Putamen (tissue), 1 donor: ENCODE data around the gene MAD1L1.

Source experiments
- DNase-seq: peaks from one replicate; pipeline ENCODE4 v3.0.0-alpha.2; 2016; ENCODE audit warnings: low spot score

Gene MAD1L1

GRCh38 chr7:1953199-1954190, 279.2 kb downstream of the MAD1L1 start:
- no peak for DNase-seq

- no peak for DNase-seq
Measured at GRCh38 chr7:1952781-1953180, 280.0 kb downstream of the MAD1L1 start.

- DNase-seq = no peak
Measured at GRCh38 chr7:1952169-1952760, 280.5 kb downstream of the MAD1L1 start.

GRCh38 chr7:1951600-1951999, 281.1 kb downstream of the MAD1L1 start:
- no peak for DNase-seq

GRCh38 chr7:1951159-1951536, 281.6 kb downstream of the MAD1L1 start:
- no peak for DNase-seq

GRCh38 chr7:1950452-1951158, 282.1 kb downstream of the MAD1L1 start:
- DNase-seq = no peak

- no peak for DNase-seq
Measured at GRCh38 chr7:1950066-1950451, 282.7 kb downstream of the MAD1L1 start.

GRCh38 chr7:1949681-1950055, 283.1 kb downstream of the MAD1L1 start:
- DNase-seq = no peak

- DNase-seq = no peak
Measured at GRCh38 chr7:1948887-1949680, 283.7 kb downstream of the MAD1L1 start.

- no peak for DNase-seq
Measured at GRCh38 chr7:1948301-1948796, 284.4 kb downstream of the MAD1L1 start.

GRCh38 chr7:1947586-1948217, 285.0 kb downstream of the MAD1L1 start:
- DNase-seq = no peak

- no peak for DNase-seq
Measured at GRCh38 chr7:1946773-1947450, 285.8 kb downstream of the MAD1L1 start.

GRCh38 chr7:1946025-1946772, 286.5 kb downstream of the MAD1L1 start:
- DNase-seq = no peak

- DNase-seq = no peak
Measured at GRCh38 chr7:1945558-1945957, 287.2 kb downstream of the MAD1L1 start.

GRCh38 chr7:1944619-1945210, 288.0 kb downstream of the MAD1L1 start:
- no peak for DNase-seq

GRCh38 chr7:1943933-1944618, 288.7 kb downstream of the MAD1L1 start:
- DNase-seq = no peak

GRCh38 chr7:1943326-1943725, 289.4 kb downstream of the MAD1L1 start:
- DNase-seq = no peak

GRCh38 chr7:1942941-1943289, 289.8 kb downstream of the MAD1L1 start:
- no peak for DNase-seq
